Lung (tissue), 12 donors: Measurements from ENCODE around the gene ODAD4. TPM values are rescaled to one million over a fixed set of nuclear protein-coding genes. Genes with fewer than 3 reads are reported as not detected.

Source experiments
- ATAC-seq: fragments of 200-7000 bp; cut with Tn5 transposase; one replicate; pipeline ENCODE4 v1.9.1; 2020; ENCODE audit warnings: moderate number of reproducible peaks; ENCODE audit not compliant: insufficient read depth, low FRiP score
- DNase-seq, 3 donors: peaks; one replicate each; pipeline ENCODE4 v3.0.0-alpha.2; 2013 to 2017
- H3K27ac ChIP-seq, 2 donors: one replicate each; pipeline ENCODE4 v1.5.1; 2013; ENCODE audit warnings: mild to moderate bottlenecking in 2 of 2, moderate library complexity in 2 of 2, control low read depth in 1 of 2, inconsistent platforms in 1 of 2, low read depth in 1 of 2, low read length in 1 of 2
- H3K27me3 ChIP-seq, 3 donors: one replicate each; pipeline ENCODE4 v1.5.1; 2013; ENCODE audit warnings: low read length in 2 of 3; ENCODE audit not compliant: control insufficient read depth in 3 of 3, insufficient read depth in 3 of 3
- H3K36me3 ChIP-seq, 4 donors: one replicate each; pipeline ENCODE4 v1.5.1; 2013; ENCODE audit warnings: low read length in 4 of 4, mild to moderate bottlenecking in 1 of 4, moderate library complexity in 1 of 4; ENCODE audit not compliant: control insufficient read depth in 4 of 4, insufficient read depth in 4 of 4
- H3K4me1 ChIP-seq, 5 donors: one replicate each; pipeline ENCODE4 v1.5.1; 2013; ENCODE audit warnings: low read length in 5 of 5, mild to moderate bottlenecking in 2 of 5, moderate library complexity in 1 of 5; ENCODE audit not compliant: control insufficient read depth in 5 of 5, insufficient read depth in 5 of 5
- H3K4me3 ChIP-seq: one replicate; pipeline ENCODE4 v1.5.1; 2013; ENCODE audit warnings: mild to moderate bottlenecking, control low read depth, moderate library complexity
- H3K9ac ChIP-seq, 2 donors: one replicate each; pipeline ENCODE4 v1.5.1; 2013; ENCODE audit warnings: low read length in 2 of 2, control low read depth in 1 of 2; ENCODE audit not compliant: insufficient read depth in 1 of 2
- H3K9me3 ChIP-seq, 4 donors: one replicate each; pipeline ENCODE4 v1.5.1; 2013; ENCODE audit warnings: low read length in 3 of 4, mild to moderate bottlenecking in 1 of 4, moderate library complexity in 1 of 4; ENCODE audit not compliant: control insufficient read depth in 4 of 4, insufficient read depth in 3 of 4
- CTCF ChIP-seq: IDR thresholded peaks from 2 replicates; pipeline ENCODE4 v1.5.1; 2012; ENCODE audit warnings: mild to moderate bottlenecking; ENCODE audit errors: control extremely low read depth, extremely low read depth
- WGBS, 2 donors: extraction: QIAGEN DNeasy Blood & Tissue Kit; methylation state at CpG; one replicate each; pipeline ENCODE4 v1.1.7; 2013; 5-methylcytosine and 5-hydroxymethylcytosine counted together
- polyA plus RNA-seq, 2 donors: library from polyadenylated mRNA; stranded (reverse); fragments of 200-250 nt; gene quantifications; one replicate each; pipeline ENCODE4 v1.2.1, GENCODE V29; 2013
- total RNA-seq, 2 donors: library from RNA; depleted of rRNA in 1 of 2; stranded (reverse); fragments of >200 nt in 1 of 2; gene quantifications; one replicate each; pipeline ENCODE4 v1.2.1, GENCODE V29; 2014 to 2021
- donor health status: control.
- donor health status: control.
- donor health status: Bipolar disorder and iron deficiency.
- donor health status: healthy.
- donor health status: DM: yes; HTN: yes; CAD: no.

ODAD4 gene
- total and polyA plus RNA-seq, 4 donors, result 5.4 to 16.7 (median 9.2) TPM

- Histone ChIP-seq H3K4me3 (peak within 1 kb of the TSS; percentile 80), H3K36me3 (peaks cover 0 to 21% (median 14%) of the 10 kb centered on the region in 4 donors), H3K9me3 (no peaks in the 10 kb centered on the region), H3K27ac (peak within 1 kb of the TSS; percentile 83 to 94), H3K4me1 (peaks cover 0 to 34% (median 3%) of the 10 kb centered on the region in 5 donors), H3K27me3 (no peaks in the 10 kb centered on the region), H3K9ac (peak within 1 kb of the TSS; percentile 65 to 89)
- whole genome bisulfite sequencing, 2 donors, result 1% methylated on average over 47 to 71 of the region's 71 CpGs
- ATAC-seq, result peak; percentile 92
- peak; percentile 91 to 96 (median 92) for DNase-seq
- no peak for TF ChIP-seq CTCF
Observed at GRCh38 chr17:41966463-41967140, 36.2 kb downstream of the ODAD4 start, which contains the start of gene CNP. TSS of gene CNP (plus strand) at chr17:41966795. CDS start at chr17:41966885, 90 bp downstream.

- peak in 2 of 3 donors; percentile 15 to 25 for DNase-seq
- H3K4me1 ChIP-seq, result peaks cover 0 to 34% (median 3%) of the 10 kb centered on the region in 5 donors
- peak; percentile 1 for ATAC-seq
- 14 to 25% methylated on average over 38 to 39 of the region's 39 CpGs for WGBS, 2 donors
- H3K9me3 ChIP-seq, result no peaks in the 10 kb centered on the region
- TF ChIP-seq CTCF, result no peak
- H3K9ac ChIP-seq, result peak overlapping the region; percentile 65 to 68
- H3K4me3 ChIP-seq, result peak overlapping the region; percentile 80
- H3K27ac ChIP-seq, result peak overlapping the region; percentile 81 to 83
- no peaks in the 10 kb centered on the region for H3K27me3 ChIP-seq
- peaks cover 0 to 22% (median 17%) of the 10 kb centered on the region in 4 donors for H3K36me3 ChIP-seq
Observed at GRCh38 chr17:41967141-41967920, 36.9 kb downstream of the ODAD4 start.

GRCh38 chr17:41967921-41968578 is 37.6 kb downstream of the ODAD4 start:
- Histone ChIP-seq H3K9me3 (no peaks in the 10 kb centered on the region), H3K4me1 (peaks cover 0 to 30% (median 3%) of the 10 kb centered on the region in 5 donors), H3K9ac (peak overlapping the region in 1 of 2 donors; percentile 68), H3K27ac (peak overlapping the region in 1 of 2 donors; percentile 81), H3K4me3 (no peak overlapping the region), H3K36me3 (peaks cover 0 to 28% (median 23%) of the 10 kb centered on the region in 4 donors), H3K27me3 (no peaks in the 10 kb centered on the region)
- DNase-seq (no peak), ATAC-seq (no peak)
- no peak for TF ChIP-seq CTCF
- WGBS, 2 donors, result 90 to 94% methylated on average over 37 of the region's 37 CpGs
